ENCODE results near the gene GPR3.
"Not testable (repeated sequence)": the region's sequence is repeated elsewhere in the genome, so short reads cannot be mapped to it uniquely, and the experiment has no call there.

Gene GPR3

DNA sequence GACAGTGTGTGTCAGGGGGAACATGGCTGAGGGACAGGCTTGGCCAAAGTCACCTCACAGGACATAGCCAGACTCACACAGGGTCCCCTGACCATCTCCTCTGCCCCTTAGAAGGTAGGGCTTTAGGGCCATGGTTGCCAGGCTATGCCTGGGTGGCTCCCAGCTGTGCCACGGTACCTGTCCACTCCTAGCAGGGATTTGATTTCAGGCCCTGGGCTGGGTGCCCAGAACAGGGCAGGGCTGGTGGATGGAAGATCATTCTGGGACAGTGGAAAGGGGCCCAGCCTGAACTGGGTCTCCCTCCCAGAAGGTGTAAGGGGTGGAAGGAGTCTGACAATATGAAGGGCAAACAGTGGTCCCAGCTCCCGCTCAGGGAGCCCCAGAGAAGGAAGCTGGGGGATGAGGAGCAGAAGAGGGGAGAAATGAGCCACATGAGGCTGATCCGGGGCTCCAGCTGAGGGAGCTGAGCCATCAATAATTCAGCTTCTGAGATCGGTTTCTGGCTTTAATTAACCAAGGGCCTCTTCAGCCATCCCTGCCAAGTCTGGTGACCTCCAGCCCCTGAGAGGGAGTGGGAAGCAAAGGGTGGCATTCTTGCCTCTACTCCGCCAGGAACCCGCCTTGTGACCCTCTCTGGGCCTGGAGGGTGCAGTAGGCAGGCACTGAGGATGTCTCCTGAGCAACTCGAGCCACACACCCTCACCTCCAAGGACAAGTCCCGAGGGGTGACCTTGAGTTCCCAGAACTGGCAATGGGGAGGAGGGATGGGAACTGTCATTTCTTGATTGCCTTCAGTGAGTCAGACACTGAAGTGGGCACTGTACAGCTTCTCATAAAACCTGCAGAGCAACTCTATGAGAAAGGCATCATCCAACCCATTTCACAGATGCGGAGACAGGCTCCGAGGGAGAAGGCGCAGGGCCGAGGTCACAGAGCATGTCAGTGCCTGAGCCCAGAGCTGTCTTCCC, 11.4 kb upstream of the GPR3 start:
- DNase-seq, result no peak

DNA sequence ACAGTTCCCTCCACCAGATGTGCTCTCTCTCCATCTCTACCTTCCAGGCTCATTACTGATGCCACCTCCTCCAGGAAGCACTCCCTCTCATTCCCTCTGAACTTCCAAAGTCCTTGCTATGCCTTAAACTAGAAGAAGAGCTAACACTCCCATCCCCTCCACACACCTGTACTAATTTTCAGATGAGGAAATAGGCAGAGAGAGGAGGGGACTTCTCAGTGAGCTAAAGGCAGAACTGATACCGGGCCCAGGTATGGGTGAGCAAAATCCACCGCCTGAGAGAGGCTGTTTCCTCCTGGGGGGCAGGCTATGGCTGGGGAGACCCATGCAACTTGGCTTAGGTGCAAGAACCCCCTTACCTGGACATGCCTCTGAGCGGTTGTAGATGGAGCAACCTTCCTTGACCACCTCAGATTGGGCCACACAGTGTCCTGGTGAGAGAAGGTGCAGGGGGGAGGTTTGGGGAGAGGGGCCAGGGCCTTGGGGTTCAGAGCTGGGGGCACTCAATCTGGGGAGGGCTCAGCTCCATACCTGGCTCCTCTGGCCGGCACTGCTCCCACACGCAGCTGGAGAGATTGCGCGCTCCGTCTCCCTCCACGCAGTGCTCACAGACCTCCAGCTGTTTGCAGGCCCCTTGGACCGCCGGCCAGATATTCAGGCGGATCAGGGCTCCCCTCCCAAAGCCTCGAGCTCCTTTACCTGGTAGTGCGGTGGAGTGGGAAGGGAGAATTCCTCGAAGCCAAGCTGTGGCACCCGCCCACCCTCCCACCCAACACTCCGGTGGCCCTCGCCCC, 10.3 kb upstream of the GPR3 start:
- DNase-seq, result no peak

DNA sequence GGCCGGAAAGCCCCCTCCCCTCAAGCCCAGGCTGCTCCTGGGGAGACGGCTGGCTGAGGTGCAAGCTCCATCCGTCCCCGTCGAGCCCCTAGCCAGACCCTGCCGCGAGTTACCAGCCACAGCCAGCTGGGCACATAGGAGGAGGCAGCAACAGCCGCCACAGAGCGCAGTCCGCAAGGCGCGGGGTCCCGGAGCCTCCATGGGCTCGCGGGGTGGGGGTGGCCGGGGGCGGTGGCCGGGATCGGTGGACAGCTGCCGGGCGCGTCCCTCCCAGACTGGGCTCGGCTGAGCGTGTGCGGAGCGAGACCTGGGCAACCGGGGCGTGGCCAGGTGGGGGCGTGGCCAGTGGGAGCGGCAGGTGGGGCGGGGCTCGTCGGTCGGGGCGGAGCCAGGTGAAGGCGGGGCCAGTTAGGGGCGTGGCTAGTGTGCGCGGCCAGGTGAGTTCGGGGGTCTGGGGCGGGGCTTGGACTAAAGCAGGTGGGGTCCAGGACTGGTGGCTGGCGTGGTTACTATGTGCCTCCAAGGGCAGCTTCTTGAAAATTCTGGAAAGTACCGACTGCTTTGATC, 9.3 kb upstream of the GPR3 start, which contains the start of gene CD164L2:
Gene CD164L2 (minus strand): TSS at position 295 of the 567 bp plus-strand sequence. CDS start 94 bp downstream, at position 201.
- DNase-seq, result peak; percentile 43 to 57

DNA sequence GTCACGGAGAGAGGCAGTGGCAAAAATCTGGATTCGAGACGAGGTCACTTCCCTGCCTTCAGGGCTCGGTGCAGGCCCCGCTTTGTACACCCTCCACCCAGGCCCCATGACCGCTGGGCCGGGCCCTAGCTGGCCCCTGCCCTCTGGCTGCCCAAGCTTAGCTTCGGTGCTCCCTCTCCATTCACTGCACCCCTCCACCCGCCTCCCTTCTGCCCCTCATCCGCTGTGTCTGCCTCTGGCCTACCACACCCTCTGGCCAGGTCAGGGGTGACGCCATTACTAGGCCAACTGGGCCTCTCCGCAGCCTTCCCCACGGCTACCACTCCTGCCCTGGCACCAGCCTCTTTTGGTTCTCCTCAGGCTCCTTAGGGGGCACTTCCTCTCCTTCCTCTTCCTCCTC, 8.8 kb upstream of the GPR3 start:
- DNase-seq, result no peak

DNA sequence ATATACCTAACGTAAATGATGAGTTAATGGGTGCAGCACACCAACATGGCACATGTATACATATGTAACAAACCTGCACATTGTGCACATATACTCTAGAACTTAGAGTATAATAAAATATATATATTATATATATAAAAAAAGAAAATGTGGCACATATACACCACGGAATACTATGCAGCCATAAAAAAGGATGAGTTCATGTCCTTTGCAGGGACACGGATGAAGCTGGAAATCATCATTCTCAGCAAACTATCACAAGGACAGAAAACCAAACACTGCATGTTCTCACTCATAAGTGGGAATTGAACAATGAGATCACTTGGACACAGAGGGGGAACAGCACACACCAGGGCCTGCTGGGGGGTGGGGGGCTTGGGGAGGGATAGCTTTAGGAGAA, 7.6 kb upstream of the GPR3 start:
- not testable (repeated sequence) for DNase-seq

DNA sequence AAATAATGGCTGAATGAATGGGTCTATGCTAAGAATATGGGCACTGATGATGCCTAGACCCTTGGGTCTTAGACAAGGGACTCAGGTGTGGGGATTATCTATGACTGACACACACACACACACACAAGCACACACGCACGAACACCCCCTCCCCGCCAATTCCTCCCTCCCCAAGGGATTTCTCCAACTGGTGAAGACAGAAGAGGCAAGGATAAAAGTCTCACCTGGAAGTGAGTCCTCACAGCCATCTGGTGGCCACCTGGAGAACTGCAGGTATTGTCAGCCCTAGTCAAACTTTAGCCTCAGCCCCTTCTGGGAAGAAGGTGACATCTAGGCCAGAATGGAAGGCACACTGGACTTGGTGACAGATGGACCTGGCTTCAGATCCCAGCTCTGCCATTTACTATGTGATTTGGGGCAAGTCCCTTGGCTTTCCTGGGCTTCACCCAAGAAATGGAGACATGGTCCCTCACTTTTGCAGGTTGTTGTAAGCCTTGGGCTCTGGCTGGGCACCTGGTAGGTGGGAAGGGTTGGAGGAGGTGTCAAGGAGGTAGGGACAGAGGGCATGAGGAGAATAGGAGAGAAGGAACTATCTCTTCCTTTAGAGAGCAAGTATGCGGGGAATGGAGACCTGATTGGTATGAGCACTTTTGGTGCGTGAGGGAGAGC, 4.0 kb upstream of the GPR3 start:
- DNase-seq, result peak; percentile 69 to 70

DNA sequence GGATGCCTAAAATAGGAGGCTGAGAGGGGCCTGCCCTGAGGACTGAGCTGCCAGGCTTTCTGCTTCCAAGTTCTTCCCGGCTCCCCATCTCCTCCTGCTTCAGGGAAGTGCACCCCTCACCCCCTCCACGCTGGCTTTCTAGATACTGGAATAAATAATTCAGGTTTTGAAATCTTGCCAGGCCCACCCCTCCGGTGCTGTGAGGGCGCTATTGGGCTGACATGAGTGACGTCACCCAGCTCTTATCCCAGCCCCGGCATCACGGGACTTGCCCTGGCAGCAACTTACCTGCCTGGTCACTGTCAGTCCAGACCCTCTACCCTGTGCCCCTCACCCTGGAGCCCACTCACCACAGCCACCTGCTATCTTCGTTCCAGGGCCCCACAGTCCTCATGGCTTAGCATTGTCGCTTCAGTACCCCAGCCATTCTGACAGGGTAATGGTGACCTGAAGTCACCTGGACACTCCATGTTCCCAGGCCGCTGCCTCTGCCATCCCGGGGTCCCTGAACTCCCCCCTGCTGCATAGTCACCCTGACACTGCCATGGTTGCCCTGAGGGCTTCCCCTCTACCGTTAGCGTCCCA, 819 bp upstream of the GPR3 start:
- no peak for DNase-seq

DNA sequence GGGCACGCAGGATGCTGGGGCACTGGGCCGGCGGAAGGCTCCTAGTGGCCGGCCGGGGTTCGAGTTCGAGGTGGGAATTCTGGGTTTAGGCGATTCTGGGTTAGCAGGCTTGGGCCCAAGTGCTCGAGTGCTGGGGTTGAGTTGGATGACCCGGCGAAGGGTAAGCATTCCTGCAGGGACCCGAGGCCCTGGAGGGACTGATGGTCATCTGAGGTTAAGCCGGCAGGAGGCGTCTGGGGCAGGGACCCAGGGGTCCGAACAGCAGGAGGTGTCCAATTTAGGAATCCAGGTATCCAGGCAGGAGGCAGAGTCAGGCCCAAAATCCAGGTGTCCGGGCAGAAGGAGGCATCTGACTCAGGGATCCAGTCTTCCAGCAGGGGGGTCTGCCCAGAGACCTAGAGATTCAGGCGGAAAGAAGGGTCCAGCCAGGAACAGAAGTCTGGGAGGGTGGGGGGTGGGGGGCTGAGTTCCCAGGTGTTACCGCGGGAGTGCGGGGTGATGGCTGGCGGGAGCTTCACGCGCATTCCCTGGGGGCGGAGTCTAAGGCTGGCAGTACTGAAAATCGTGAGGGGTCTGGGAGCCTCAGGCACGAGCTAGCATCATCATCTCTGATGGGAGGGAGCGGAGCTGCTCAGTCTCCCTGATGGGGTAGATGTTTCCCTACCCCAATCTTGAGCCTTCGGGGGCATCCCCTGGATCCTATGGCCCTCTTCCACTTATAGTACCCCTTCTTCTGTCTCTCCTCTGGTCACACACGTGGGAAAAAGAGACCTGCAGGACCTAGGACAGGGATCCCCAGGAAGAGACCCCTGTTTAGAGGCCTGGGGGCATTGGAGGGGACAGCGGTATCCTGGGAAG, 585 bp downstream of the GPR3 start:
- no peak for DNase-seq

DNA sequence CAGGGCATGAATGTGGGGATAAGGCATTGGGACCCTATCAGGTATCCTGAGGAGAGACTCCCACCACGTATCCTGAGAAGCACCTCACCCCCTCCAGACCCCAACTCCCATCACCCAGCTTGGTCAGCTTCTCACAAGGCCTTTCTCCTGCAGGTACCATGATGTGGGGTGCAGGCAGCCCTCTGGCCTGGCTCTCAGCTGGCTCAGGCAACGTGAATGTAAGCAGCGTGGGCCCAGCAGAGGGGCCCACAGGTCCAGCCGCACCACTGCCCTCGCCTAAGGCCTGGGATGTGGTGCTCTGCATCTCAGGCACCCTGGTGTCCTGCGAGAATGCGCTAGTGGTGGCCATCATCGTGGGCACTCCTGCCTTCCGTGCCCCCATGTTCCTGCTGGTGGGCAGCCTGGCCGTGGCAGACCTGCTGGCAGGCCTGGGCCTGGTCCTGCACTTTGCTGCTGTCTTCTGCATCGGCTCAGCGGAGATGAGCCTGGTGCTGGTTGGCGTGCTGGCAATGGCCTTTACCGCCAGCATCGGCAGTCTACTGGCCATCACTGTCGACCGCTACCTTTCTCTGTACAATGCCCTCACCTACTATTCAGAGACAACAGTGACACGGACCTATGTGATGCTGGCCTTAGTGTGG, 1.3 kb downstream of the GPR3 start:
- no peak for DNase-seq

DNA sequence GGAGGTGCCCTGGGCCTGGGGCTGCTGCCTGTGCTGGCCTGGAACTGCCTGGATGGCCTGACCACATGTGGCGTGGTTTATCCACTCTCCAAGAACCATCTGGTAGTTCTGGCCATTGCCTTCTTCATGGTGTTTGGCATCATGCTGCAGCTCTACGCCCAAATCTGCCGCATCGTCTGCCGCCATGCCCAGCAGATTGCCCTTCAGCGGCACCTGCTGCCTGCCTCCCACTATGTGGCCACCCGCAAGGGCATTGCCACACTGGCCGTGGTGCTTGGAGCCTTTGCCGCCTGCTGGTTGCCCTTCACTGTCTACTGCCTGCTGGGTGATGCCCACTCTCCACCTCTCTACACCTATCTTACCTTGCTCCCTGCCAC, 1.8 kb downstream of the GPR3 start:
- no peak for DNase-seq

DNA sequence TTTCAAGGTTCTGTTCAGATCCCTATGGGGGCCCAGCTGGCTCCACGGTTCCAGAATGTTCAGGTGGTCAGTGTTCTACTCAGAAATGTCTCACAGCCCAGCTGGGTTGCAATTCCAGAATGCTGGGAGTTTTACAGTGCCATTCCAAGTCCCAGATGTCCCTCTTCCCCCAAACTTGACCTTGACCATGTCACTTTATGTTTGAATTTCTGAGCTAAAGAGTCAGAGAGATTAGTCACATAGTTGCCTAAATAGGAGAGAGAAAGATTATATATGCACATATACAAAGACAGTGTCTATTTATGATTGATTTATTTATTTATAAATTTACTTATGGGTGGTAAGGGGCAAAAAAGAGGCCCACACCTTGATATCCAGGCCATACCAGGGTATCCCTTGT, 2.5 kb downstream of the GPR3 start:
- DNase-seq, result no peak

DNA sequence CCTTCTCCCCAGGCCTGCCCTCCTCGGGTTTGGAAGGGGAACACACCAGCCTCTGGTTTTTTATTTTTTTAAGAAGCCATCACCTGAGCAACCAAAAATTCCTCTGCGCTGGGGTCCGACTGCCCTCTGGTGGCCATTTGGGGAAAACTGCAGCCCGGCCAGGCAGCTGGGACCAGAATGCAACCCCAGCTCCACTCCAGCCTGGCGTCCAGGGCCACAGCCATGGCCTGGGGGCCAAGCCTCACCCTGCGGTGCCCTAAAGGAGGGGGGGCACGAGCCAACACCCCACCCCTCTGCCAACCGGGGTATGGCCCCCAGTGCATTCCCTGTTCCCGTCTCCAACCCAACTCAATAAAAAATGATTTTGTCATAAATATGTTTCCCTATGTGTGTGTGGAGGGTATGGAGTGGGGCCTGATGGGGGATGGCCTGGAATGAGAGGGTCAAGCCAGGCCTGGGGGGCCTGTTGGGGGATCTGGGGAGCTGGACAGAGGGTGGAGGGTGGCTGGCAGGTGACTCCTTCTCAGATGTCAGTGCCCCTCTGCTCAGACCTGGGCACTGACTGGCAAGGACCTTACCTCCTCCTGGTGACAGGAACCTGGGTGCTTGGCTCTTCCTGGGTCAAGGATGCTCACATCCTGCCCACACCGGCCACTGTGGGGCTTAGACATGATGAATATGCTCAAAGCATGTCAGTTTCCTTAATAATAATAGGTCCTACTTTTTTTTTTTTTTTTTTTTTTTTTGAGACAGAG, 3.2 kb downstream of the GPR3 start:
- DNase-seq, result peak; percentile 76

DNA sequence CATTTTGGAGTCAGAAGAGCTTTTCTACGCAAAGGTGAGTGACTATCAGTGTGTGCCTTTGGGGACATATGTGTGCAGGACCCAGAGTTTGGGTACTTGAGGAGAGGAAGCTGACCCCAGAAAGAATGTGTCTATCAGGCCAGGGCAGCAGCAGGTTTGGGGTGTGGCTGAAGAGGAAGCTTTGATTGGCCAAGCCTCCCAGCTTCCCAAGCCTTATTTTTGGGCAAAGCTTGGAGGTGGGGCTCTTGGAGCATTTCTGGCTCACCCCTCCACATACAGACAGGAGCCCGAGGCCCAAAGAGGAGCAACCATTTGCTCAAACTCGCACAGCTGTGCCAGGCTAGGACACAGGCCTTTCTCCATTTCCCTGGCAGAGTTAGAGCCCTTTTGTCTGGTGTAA, 4.7 kb downstream of the GPR3 start:
- no peak for DNase-seq

DNA sequence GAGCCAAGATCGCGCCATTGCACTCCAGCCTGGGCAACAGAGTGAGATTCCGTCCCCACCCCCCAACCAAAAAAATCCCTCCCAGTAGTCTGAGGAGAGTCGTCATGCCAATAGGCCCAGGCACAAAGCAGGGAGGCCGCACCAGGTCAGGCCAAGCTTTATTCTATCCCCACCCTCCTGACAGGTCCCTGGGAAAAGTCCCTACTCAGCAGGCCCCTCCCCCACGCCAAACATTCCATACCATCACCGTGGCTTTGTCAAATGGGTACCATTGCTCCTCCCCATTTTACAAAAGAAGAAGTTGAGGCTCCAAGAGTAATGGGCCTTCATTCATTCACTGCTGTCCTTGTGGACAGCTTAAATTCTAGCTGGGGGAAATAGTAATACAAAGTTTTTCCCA, 5.3 kb downstream of the GPR3 start:
- no peak for DNase-seq

DNA sequence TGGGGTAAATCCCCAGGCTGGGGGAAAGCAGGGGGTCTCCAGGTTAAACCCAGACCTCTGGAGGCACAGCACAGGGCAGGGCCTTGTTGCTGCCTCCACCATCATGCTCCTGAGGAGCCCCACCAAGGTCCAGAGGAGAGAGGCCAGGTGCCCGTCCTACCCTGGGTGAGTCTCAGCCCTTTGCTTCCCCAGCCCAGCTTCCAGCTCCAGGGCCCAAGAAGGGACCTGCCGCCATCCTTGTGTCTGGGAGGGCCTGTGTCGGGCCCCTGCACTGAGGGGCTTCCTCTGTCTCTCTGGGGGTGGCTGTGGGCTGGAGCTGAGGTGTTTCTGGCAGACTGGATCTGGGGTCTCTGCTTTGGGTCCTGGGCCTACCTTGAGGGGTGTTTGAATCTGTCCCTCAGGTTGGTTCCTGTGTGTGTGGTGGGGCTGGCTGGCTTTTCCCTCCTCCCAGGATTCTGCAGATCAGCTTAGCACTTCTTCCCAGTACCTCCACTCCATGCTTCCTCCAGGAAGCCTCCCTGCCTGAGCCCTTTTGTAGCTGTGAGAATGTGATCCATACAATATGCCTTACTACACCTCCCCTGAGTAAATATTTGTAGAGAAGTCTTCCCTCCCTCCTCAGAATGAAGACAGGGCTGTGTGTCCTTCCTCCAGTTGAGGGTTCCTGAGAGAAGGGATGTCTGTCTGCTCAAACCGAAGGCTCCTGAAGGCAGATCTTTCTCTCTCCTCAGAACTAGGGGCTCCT, 6.2 kb downstream of the GPR3 start:
- no peak for DNase-seq

DNA sequence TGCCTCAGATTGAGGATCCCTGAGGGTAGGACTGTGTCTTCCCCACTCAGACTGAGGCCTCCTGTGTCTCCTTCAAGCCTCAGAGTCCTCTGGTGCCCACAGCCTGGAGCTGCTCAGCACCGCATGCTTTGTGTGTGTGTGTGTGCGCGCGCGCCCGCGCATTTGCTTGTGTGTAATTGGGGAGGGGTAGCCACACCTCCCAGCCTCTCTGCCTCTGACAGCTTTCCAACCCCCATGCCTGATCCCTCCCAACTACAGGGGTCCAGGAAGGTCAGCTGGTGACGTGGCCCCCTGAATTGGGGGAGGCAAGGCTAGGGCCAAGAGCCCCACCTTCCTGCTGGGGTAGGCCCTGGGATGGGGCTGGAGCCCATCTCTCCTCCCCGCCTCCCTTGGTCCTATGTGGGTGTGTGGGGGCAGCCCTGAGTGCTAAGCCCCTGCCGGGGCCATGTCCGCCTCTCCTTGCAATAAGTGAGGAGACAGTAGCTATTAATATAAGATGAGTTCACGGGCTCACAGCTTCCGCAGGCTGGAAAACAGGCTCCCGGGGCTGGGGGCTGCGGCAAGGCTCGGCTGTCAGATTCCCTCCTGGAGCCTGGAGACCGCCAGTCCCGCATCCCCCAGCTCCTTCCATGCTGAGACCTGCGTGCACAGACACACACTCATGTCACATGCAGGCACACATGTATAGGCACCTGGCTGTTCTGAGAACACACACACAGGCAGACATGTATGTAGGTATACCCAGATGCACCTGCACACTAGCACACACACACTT, 7.0 kb downstream of the GPR3 start:
- no peak for DNase-seq

DNA sequence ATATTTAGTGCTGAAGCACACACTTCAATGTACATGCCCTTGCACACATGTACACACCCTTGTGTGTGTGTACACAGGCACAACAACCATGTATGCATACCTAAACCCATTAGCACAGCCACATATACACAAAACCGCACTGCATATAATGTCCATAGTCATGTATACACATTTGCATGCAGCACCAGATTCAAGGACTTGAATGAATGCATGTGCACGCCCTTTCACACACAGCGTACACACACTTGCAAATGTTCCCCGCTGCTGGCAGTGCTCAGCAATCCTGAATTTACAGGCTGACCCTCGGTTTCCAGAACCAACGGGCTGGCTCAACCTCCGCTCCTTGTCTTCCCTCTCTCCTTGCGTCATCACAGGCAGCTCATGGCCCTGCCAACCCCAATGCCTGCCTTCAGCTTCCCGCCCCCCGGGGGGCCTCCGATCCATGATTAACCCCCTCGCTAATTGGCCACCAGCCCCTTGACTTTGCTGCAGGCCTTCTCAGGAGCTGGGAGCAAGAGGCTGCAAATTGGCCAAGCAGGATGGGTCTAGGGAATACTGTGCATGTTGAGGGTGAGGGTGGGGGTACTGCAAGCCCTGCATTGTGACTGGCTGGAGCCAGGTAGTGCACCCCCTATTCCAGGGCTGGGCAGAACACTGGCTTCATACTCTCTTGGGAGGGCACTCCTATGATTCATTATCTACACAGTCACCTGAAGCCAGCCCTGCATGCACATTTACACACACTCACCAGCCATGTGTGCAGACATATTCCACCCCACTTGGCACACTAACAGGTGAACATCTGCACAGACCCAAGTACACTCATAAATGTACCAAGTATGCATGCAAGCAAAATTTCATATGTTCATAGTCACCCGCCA, 7.9 kb downstream of the GPR3 start:
- no peak for DNase-seq

DNA sequence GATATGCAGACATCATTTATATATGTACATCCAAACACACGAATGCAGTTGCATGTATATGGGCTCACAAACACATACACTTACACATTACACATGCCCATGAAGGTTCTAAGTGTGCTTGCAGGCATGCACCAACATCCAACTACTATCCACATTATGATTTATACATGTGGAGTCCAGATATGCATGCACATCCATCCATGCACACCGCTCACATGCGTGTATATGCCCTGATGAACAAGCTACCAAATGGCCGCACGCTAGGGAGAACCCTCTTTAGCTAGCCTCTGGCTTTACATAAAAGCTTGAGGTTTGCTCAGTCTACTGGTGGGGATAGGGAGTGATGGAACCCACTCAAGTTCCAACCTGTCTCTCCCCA, 8.5 kb downstream of the GPR3 start:
- no peak for DNase-seq

Measured in stimulated activated CD4-positive, alpha-beta T cell treated with anti-CD3 and anti-CD28 coated beads, Interleukin-2, amount 100 ng/mL, for 48 hours (primary cell).